HT1080 (cell line): ENCODE results near the gene LRP4. TPM values are rescaled to one million over a fixed set of nuclear protein-coding genes. Genes with fewer than 3 reads are reported as not detected.
A peak's percentile ranks its signal among the peaks of the same experiment; 100 is the strongest.

Source experiments
- DNase-seq: peaks from one replicate; pipeline ENCODE4 v3.0.0-alpha.2; 2015; ENCODE audit warnings: low read depth
- total RNA-seq: library from RNA; depleted of rRNA; stranded (reverse); fragments of >200 nt; shearing (Covaris generic); gene quantifications from 2 replicates; pipeline ENCODE4 v1.2.3, GENCODE V29; 2014

LRP4 gene
- total RNA-seq, 1 experiment from 2014 or later = 2.1 TPM

DNA sequence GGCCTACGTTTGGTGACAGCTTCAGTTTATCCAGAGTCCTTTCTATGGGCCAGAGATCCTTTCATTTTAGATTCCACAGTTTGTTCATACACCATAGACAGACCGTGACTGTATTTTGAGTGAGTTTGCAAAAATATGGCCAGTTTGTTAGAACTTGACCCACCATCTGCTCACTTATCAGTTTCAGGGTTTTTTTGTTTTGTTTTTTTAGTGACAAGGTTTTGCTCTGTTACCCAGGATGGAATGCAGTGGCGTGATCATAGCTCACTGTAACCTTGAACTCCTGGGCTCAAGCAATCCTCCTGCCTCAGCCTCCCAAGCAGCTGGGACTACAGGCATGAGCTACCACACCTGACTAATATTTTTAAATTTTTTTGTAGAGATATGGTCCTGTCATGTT lies 63.2 kb downstream of the LRP4 start:
- no peak for DNase-seq

- DNase-seq = no peak
Measured at GRCh38 chr11:46850829-46851380, 67.4 kb downstream of the LRP4 start.

DNA sequence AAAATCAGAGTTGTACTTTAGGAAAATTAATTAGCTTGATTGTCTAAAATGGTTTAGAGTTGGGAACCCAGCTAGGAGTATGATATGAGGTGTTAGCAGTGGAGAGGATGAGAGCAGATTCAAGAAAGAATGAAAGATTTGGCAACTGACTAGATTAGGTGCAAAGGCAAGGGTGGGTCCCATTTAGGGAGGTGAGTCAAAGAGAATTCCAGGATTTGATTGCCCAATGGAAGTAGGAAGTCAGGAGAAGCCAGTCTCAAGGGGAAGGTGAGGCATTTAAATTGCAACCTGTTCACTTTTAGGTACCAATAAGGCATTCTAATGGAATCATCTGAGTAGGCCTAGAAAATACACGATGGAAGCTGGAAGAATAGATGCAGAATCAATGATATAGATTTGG lies 68.7 kb downstream of the LRP4 start:
- DNase-seq = no peak

DNA sequence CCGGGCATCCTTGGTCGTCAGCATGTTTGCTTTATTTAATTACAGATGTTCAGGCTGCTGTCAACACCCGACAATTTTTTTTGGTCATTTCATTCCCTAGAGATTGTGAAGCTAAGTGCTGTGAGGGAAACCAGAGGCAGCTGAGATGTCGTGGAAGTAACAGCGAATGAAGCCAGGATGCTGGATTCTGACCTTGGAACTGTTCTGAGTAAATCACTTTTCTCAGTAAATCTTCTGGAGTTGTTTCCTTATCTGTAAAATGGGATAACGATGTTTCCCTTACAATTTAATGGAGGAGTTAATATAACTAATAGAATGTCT lies 71.9 kb downstream of the LRP4 start:
- DNase-seq = no peak

DNA sequence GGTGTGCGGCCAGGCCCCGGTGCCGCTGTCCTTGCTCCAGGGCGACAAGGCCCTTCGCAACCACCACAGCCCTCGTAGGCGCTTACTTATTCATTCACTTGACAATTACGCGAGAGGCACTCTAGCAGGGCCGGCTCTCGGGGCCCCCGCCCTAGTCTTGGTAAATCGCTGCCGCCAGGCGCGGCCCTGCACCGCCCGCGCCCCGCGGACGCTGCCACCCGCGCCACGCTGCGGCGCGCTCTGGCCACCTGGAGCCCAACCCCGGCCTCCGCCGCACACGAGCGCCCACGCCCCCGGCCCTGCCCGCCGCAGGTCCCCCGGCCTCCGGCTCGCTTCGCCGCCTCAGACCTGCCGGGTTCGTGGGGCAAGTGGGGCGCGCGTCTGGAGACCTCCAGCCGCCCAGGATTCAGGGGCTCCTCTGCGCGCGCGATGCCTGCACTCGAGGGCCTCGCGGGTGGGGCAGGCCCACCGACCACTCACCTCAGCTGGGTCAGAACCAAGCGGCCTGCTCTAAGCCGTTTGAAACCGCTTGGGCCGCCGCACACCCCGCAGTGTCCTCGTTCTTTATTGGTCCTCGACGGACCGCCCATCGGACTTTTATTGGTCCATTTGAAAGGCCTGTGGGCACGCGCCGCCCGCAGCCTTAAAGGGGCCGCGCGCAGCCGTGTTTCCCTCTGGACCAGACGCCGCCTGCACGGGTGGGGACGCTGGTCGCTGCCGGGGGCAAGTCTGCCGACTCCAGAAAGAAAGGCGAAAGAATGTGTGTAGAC lies 72.4 kb downstream of the LRP4 start, which contains the start of gene CKAP5:
Gene CKAP5, minus strand, starts transcription at position 541 of the 770 bp plus-strand sequence. CDS start 25,049 bp downstream, outside the sequence.
- DNase-seq = peak; percentile 87

DNA sequence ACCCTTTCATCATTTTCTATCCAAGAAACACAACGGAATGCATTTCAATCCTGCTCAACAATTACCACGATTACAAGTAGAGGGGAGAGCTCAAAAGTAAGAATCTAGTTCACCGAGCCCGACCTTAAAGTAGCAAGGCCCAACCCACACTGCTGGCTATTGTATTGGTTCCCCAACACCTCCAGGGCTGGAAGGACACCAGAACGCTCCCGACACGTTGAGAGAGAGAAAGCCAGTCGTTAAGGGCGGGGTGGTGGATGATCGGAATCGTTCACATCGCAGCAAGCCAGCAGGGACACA lies 73.0 kb downstream of the LRP4 start:
- peak; percentile 33 for DNase-seq

DNA sequence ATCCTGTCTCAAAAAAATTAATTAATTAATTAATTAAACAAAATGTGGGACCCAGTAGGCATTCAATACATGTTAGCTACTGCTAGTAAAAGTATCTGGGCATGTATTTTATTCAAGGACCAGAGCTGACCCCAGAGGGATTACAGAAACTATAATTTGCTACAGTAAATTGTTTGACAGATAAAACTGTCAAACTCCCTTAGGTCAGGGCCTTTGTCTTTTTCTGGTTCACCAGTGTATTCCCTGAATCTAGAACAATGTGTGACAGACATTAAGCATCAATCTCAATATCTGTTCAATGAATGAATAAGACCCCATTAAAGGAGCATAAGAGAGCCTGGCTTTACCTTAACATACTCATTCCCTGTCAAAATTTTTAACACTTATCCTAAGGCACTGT lies 78.2 kb downstream of the LRP4 start:
- no peak for DNase-seq

- no peak for DNase-seq
Measured at GRCh38 chr11:46838501-46838900, 79.8 kb downstream of the LRP4 start.

GRCh38 chr11:46837860-46838259 lies 80.5 kb downstream of the LRP4 start:
- DNase-seq = no peak

DNA sequence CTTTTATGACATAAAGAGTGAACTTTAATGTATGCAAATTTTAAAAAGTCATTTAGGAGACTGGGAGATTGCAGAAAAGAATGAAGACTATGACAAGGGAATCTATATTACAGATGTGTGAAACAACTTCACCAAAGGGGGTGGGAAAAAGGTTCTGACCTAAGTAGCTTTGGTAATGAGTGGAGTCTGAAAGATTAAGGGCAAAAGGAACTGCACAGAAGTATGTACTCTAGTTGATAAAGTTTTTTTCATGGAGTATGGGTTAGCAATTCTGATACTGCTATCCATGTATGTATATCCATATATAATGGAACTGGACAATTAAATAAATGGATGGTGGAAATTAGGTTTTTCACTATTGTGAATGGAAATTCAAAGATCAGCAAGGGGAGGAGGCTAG lies 81.5 kb downstream of the LRP4 start:
- no peak for DNase-seq

DNA sequence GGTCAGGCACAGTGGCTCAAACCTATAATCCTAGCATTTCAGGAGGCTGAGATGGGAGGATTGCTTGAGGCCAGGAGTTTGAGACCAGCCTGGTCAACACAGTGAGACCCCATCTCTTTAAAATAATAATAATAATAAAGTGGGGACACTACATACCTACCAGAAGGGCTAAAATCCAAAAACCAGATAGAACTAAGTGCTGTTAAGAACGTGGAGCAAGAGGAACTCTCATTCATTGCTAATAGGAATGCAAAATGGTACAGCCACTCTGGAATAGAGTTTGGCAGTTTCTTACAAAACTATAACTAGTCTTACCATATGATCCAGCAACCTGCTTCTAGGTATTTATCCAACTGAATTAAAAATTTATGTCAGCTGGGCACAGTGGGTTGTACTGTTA lies 81.9 kb downstream of the LRP4 start:
- DNase-seq = no peak

DNA sequence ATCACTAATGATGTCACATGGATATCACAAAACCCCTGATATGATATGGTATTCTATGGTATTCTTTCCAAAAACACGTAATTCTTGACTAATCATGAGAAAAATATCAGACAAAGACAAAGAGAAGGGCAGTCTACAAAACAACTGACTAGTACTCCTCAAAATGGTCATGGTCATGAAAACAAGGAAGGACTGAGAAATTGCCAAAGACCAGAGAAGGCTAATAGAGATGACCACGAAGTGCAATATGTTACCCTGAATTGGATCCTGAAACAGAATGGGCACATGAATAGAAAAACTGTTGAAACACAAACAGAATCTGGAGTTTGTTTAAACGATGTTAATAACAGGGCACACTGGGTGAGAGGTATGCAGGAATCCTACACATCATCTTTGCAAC lies 82.5 kb downstream of the LRP4 start:
- no peak for DNase-seq

GRCh38 chr11:46834821-46835220 lies 83.5 kb downstream of the LRP4 start:
- no peak for DNase-seq

GRCh38 chr11:46832511-46833214 lies 85.7 kb downstream of the LRP4 start:
- DNase-seq = no peak

GRCh38 chr11:46827995-46828394 lies 90.4 kb downstream of the LRP4 start:
- DNase-seq = no peak

- peak; percentile 84 for DNase-seq
Measured at GRCh38 chr11:46826310-46827044, 91.9 kb downstream of the LRP4 start.

- DNase-seq = peak; percentile 51
Measured at GRCh38 chr11:46808799-46809431, 109.4 kb downstream of the LRP4 start.
